Fibroblast of the aortic adventitia (primary cell): ENCODE results near the gene GAREM2. TPM values are rescaled to one million over a fixed set of nuclear protein-coding genes. Genes with fewer than 3 reads are reported as not detected.
"Not testable (repeated sequence)": the region's sequence is repeated elsewhere in the genome, so short reads cannot be mapped to it uniquely, and the experiment has no call there.

ENCODE experiments used
- DNase-seq: peaks from one replicate; pipeline ENCODE4 v3.0.0-alpha.2; 2010; ENCODE audit warnings: low read depth
- H3K4me3 ChIP-seq: 2 replicates; pipeline ENCODE4 v1.5.1; 2011; ENCODE audit warnings: low read depth, mild to moderate bottlenecking, control low read depth, low read length, moderate library complexity
- CTCF ChIP-seq: IDR thresholded peaks from 2 replicates; pipeline ENCODE4 v1.5.1; 2011; ENCODE audit warnings: mild to moderate bottlenecking, low read length, control low read depth, inconsistent platforms; ENCODE audit not compliant: insufficient read depth
- total RNA-seq: library from RNA; depleted of rRNA; stranded (reverse); fragments of >200 nt; gene quantifications from 2 replicates; pipeline ENCODE4 v1.2.3, GENCODE V29; 2012; ENCODE audit warnings: low replicate concordance

The GAREM2 gene
- total RNA-seq, 1 donor: 2.4 TPM

GRCh38 chr2:26157580-26157979 lies 15.3 kb upstream of the GAREM2 start:
- no peak for DNase-seq
- H3K4me3 ChIP-seq: no peak overlapping the region
- no peak for TF ChIP-seq CTCF

DNA sequence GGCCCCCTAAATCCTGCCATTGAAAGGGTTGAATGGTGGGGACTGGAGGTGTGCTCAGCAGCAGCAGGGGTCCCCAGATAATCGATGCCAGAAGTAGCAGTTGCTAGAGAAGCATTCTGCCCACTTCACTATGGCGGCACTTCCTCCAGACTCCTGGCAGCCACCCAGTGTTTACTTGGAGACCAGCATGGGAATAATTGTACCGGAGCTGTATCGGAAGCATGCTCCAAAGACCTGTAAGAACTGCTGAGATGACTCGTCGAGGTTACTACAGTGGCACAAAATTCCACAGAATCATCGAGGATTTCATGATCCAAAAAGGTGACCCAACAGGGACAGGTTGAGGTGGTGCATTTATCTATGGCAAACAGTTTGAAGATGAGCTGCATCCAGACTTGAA lies 11.0 kb upstream of the GAREM2 start:
- TF ChIP-seq CTCF: no peak
- DNase-seq: no peak
- no peak overlapping the region for H3K4me3 ChIP-seq

DNA sequence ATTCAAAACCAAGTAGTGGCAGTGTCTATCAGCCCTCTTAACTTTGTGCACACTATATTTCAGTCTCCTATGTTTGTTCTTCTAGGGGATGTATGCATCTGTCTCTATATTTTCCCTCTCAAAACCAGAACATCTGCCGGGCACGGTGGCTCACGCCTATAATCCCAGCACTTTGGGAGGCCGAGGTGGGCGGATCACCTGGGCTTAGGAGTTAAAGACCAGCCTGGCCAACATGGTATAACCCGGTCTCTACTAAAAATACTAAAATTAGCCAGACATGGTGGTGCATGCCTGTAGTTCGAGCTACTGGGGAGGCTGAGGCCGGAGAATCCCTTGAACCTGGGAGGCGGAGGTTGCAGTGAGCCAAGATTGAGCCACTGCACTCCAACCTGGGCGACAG lies 9.9 kb upstream of the GAREM2 start:
- no peak overlapping the region for H3K4me3 ChIP-seq
- TF ChIP-seq CTCF: no peak
- DNase-seq: no peak

DNA sequence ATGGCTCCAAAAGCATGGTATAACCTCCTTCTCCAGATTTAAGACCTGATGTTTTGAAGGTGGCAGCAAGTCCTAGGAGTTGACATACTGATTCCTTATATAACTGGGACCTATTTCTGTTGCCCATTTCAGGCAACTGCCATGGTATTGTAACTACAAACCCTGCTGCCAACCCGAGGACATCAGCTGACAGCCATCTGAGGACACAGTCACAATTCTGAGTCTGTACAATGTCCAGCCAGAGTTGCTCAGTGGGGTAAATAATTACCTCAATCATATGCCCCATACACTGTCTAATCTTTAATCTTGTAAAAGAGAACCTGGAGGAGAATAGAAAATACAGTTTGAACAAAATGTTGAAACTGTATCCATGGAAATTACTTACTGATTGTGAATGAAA lies 8.7 kb upstream of the GAREM2 start:
- TF ChIP-seq CTCF: no peak

DNA sequence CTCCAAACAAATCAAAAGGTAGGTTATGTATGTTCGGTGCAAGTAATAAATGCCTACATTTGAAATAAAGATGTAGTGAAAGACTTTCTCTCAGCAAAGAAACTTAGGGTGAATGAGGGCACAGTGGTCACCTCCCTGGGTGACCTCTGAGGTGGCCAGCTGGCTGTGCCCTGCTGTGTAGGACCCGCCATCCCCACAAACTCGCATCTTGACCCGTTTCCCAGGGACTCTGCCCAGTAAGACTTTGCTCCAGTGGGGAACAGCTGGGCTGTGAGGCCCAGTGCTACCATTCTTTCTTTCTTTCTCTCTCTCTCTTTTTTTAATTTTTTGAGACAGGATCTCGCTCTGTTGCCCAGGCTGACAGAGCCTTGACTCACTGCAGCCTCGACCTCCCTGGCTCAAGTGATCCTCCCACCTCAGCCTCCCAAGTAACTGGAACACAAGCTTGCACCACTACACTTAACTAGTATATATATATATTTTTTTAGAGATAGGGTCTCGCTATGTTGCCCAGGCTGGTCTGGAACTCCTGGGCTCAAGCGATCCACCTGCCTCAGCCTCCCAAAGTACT lies 8.2 kb upstream of the GAREM2 start:
- no peak for TF ChIP-seq CTCF
- no peak overlapping the region for H3K4me3 ChIP-seq
- DNase-seq: no peak

More for the DNA sequence above, 8.7 kb upstream of the GAREM2 start:
- H3K4me3 ChIP-seq: no peak overlapping the region
- DNase-seq: no peak

DNA sequence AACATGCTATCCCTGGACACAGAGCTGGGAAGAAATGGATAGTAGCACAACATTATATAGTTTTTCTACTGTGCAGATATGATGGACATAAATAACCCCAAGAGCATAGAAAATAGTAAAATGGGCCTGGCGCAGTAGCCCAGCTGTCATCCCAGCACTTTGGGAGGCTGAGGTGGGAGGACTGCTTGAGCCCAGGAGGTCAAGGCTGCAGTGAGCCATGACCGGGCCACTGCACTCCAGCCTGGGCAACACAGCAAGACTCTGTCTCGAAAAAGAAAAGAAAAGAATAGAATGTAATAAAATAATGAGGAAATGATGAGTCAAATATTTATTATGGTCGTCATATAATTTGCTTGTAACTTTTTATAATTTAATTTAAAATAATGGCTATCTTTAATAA lies 7.5 kb upstream of the GAREM2 start:
- H3K4me3 ChIP-seq: no peak overlapping the region
- DNase-seq: no peak
- TF ChIP-seq CTCF: no peak

- H3K4me3 ChIP-seq, DNase-seq: not testable (repeated sequence)
Observed at GRCh38 chr2:26166541-26166940, 6.3 kb upstream of the GAREM2 start.
